ENCODE measurements around the gene CISH.
A peak's percentile ranks its signal among the peaks of the same experiment; 100 is the strongest.

CISH gene

DNA sequence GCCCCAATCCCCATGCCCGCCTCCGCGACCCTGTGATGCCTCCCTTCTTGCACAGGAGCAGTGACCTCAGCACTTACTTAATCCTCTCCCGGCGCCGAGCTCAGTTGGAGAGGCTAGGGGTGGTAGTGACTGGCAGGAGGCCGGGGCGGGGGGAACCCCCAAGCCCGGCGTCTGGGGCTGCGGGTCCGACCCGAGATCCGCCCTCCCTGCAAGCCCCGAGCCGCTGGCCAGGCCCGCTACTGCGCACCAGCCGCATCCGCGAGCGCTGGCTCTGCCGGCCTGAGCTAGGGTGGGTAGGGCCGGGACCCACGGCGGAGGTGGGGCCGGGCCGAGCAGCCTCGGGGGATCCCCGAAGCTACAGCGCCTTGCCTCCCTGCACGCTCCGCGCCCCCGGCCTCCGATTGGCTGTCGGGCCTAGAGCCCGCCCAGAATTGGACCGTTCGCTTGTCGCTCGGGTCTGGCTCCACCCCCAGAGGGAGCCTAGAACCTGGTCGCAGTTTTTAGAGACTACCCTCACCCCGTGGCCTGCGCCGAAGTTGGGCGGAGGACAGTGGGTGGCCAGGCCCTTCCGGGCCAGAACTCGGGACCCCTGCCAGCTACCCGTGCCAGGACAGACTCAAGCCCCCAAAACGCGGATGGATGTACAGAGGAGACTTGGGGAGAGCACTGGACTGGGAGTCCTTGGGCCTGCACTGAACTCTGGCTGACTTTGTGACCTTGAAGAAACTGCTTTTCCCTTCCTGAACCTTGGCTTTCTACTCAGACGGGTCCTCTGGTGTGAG is 44.0 kb downstream of the CISH start, which contains the start of gene C3orf18:
Gene C3orf18, minus strand, starts transcription at position 362 of the 782 bp plus-strand sequence. CDS start 2,048 bp downstream, outside the sequence.
- no peaks in the 10 kb centered on the region for H3K9me2 ChIP-seq (replicated peaks; ENCODE audit: low read depth, low read length)
- H3K4me1 ChIP-seq (ENCODE audit: insufficient read depth, low read length, poor library complexity, severe bottlenecking): peaks cover 18% of the 10 kb centered on the region
- H3K36me3 ChIP-seq (ENCODE audit: insufficient read depth, low read length): no peaks in the 10 kb centered on the region
- H3K9me3 ChIP-seq (ENCODE audit: insufficient read depth, low read depth, low read length): no peaks in the 10 kb centered on the region
- TF ChIP-seq EZH2phosphoT487 (IDR thresholded peaks at IDR 0.05; ENCODE audit: borderline replicate concordance): no peak
- TF ChIP-seq, protein P1, sequence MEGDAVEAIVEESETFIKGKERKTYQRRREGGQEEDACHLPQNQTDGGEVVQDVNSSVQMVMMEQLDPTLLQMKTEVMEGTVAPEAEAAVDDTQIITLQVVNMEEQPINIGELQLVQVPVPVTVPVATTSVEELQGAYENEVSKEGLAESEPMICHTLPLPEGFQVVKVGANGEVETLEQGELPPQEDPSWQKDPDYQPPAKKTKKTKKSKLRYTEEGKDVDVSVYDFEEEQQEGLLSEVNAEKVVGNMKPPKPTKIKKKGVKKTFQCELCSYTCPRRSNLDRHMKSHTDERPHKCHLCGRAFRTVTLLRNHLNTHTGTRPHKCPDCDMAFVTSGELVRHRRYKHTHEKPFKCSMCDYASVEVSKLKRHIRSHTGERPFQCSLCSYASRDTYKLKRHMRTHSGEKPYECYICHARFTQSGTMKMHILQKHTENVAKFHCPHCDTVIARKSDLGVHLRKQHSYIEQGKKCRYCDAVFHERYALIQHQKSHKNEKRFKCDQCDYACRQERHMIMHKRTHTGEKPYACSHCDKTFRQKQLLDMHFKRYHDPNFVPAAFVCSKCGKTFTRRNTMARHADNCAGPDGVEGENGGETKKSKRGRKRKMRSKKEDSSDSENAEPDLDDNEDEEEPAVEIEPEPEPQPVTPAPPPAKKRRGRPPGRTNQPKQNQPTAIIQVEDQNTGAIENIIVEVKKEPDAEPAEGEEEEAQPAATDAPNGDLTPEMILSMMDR (conservative IDR thresholded peaks at IDR 0.05; ENCODE audit: low read length): no peak
- no peaks in the 10 kb centered on the region for H3F3A ChIP-seq (ENCODE audit: low read depth)
- peaks cover 8% of the 10 kb centered on the region; the same call in 1 of the 2 replicates for H3K79me2 ChIP-seq (ENCODE audit: insufficient read depth, low read length)
- peak within 1 kb of the TSS; percentile 79 for H2AFZ ChIP-seq (ENCODE audit: low read length)
- H3K9ac ChIP-seq (ENCODE audit: low read depth, low read length, poor library complexity, severe bottlenecking): peak within 1 kb of the TSS; percentile 82
- peak within 1 kb of the TSS; percentile 96 for H3K4me3 ChIP-seq (ENCODE audit: low read length, poor library complexity, severe bottlenecking)
- peak within 1 kb of the TSS; percentile 82 for H3K4me2 ChIP-seq (ENCODE audit: low read depth, low read length, poor library complexity, severe bottlenecking)
- no peaks in the 10 kb centered on the region for H4K20me1 ChIP-seq (ENCODE audit: insufficient read depth, low read length, poor library complexity, severe bottlenecking)
- no peaks in the 10 kb centered on the region for H3K27me3 ChIP-seq (ENCODE audit: insufficient read depth, low read length, poor library complexity, severe bottlenecking)

GRCh38 chr3:50567011-50567385 is 44.6 kb downstream of the CISH start:
- Histone ChIP-seq H3K79me2 (ENCODE audit: insufficient read depth, low read length) (peaks cover 8% of the 10 kb centered on the region; the same call in 1 of the 2 replicates), H3K36me3 (ENCODE audit: insufficient read depth, low read length) (no peaks in the 10 kb centered on the region), H3K4me3 (ENCODE audit: low read length, poor library complexity, severe bottlenecking) (peak overlapping the region; percentile 96), H3K4me2 (ENCODE audit: low read depth, low read length, poor library complexity, severe bottlenecking) (peak overlapping the region; percentile 82), H3F3A (ENCODE audit: low read depth) (no peaks in the 10 kb centered on the region), H3K9ac (ENCODE audit: low read depth, low read length, poor library complexity, severe bottlenecking) (peak overlapping the region; percentile 82), H3K9me3 (ENCODE audit: insufficient read depth, low read depth, low read length) (no peaks in the 10 kb centered on the region), H3K4me1 (ENCODE audit: insufficient read depth, low read length, poor library complexity, severe bottlenecking) (peaks cover 18% of the 10 kb centered on the region), H3K9me2 (replicated peaks; ENCODE audit: low read depth, low read length) (no peaks in the 10 kb centered on the region), H3K27me3 (ENCODE audit: insufficient read depth, low read length, poor library complexity, severe bottlenecking) (no peaks in the 10 kb centered on the region), H4K20me1 (ENCODE audit: insufficient read depth, low read length, poor library complexity, severe bottlenecking) (no peaks in the 10 kb centered on the region), H2AFZ (ENCODE audit: low read length) (peak overlapping the region; percentile 79)
- TF ChIP-seq EZH2phosphoT487 (IDR thresholded peaks at IDR 0.05; ENCODE audit: borderline replicate concordance): no peak
- TF ChIP-seq, protein P1 (conservative IDR thresholded peaks at IDR 0.05; ENCODE audit: low read length): no peak

DNA sequence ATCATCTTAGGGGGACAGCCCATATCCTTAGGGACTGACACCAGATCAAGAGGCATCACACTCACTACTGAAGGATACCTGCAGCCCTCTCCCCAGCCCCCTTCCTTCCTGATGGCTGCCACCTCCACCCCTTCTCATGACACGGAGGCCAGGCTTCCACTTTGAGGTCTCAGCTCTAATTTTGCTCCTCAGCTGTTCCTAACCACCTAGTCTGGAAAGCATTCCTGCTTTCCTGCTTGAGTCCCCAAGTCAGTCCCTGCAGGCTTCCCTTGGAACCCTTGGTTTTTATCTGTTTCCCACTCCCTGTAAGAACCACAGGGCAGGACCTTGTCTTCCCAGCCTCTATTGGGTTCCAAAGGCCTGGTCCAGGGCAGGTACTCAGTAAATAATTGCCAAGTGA is 47.3 kb downstream of the CISH start:
- H3K9me3 ChIP-seq (ENCODE audit: insufficient read depth, low read depth, low read length): no peaks in the 10 kb centered on the region
- H4K20me1 ChIP-seq (ENCODE audit: insufficient read depth, low read length, poor library complexity, severe bottlenecking): no peaks in the 10 kb centered on the region
- H3K9ac ChIP-seq (ENCODE audit: low read depth, low read length, poor library complexity, severe bottlenecking): no peak overlapping the region
- no peak overlapping the region for H3K4me2 ChIP-seq (ENCODE audit: low read depth, low read length, poor library complexity, severe bottlenecking)
- H3K4me1 ChIP-seq (ENCODE audit: insufficient read depth, low read length, poor library complexity, severe bottlenecking): peaks cover 12% of the 10 kb centered on the region
- H3K36me3 ChIP-seq (ENCODE audit: insufficient read depth, low read length): no peaks in the 10 kb centered on the region
- no peak for TF ChIP-seq EZH2phosphoT487 (IDR thresholded peaks at IDR 0.05; ENCODE audit: borderline replicate concordance)
- TF ChIP-seq, protein P1 (conservative IDR thresholded peaks at IDR 0.05; ENCODE audit: low read length): no peak
- no peaks in the 10 kb centered on the region for H3K27me3 ChIP-seq (ENCODE audit: insufficient read depth, low read length, poor library complexity, severe bottlenecking)
- H3K4me3 ChIP-seq (ENCODE audit: low read length, poor library complexity, severe bottlenecking): no peak overlapping the region
- no peaks in the 10 kb centered on the region for H3F3A ChIP-seq (ENCODE audit: low read depth)
- H3K79me2 ChIP-seq (ENCODE audit: insufficient read depth, low read length): no peaks in the 10 kb centered on the region
- no peak overlapping the region for H2AFZ ChIP-seq (ENCODE audit: low read length)
- H3K9me2 ChIP-seq (replicated peaks; ENCODE audit: low read depth, low read length): no peaks in the 10 kb centered on the region
